BJ (cell line): ENCODE results near the gene NUDCD3. TPM values are rescaled to one million over a fixed set of nuclear protein-coding genes. Genes with fewer than 3 reads are reported as not detected.

Experiments used
- CTCF ChIA-PET: fragments of 350-600 bp; formaldehyde crosslinking; extraction: SDS; loops from one replicate; lab custom pipeline; 2021; ENCODE audit warnings: antibody characterized with exemption, inconsistent platforms; lab: Yijun Ruan, JAX
- POLR2A ChIA-PET: fragments of 300-600 bp; sonication (Branson Sonifier 250); formaldehyde crosslinking; extraction: SDS; loops from one replicate; lab custom pipeline; 2021; ENCODE audit warnings: antibody characterized with exemption; lab: Charles Lee
- DNase-seq: peaks from one replicate; pipeline ENCODE4 v3.0.0-alpha.2; 2011; ENCODE audit warnings: low read depth
- H3K27me3 ChIP-seq: 2 replicates; pipeline ENCODE4 v1.6.0; 2011; ENCODE audit warnings: low read length; ENCODE audit not compliant: control insufficient read depth, insufficient read depth
- H3K36me3 ChIP-seq: 2 replicates; pipeline ENCODE4 v1.5.1; 2011; ENCODE audit warnings: low read length; ENCODE audit not compliant: control insufficient read depth, insufficient read depth
- H3K4me3 ChIP-seq: 2 replicates; pipeline ENCODE4 v1.5.1; 2011; ENCODE audit warnings: low read depth, mild to moderate bottlenecking, control low read depth, low read length
- CTCF ChIP-seq: IDR thresholded peaks from 2 replicates; pipeline ENCODE4 v1.5.1; 2011; ENCODE audit warnings: low read depth, mild to moderate bottlenecking, control low read depth, inconsistent platforms, low read length, moderate library complexity; ENCODE audit not compliant: insufficient read depth
- polyA plus RNA-seq: library from polyadenylated mRNA; depleted of rRNA; stranded (reverse); fragments of >200 nt; gene quantifications from 2 replicates; pipeline ENCODE4 v1.2.3, GENCODE V29; 2011

Gene NUDCD3
- polyA plus RNA-seq, 1 experiment = 82.8 TPM

DNA sequence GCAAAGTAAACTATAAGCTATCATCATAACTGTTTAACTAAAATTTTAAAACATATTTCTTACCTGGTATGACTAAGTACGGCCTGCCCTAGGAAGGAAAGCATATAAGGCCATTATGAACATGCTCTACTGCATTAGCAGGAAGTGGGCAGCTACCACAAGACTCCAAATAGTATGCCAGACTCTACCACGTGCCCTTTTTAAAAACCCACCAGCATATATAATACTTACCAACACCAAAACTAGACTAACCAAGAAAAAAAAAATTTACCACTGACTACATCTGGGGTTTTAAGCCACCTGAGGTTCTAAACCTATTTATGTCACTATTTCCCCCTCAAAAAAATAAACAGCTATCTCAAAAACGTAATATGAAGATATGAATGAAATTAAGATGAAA is 30.1 kb downstream of the NUDCD3 start:
- POLR2A ChIA-PET = no interaction called here
- no peak for DNase-seq
- Histone ChIP-seq H3K36me3 (no peaks in the 10 kb centered on the region), H3K4me3 (no peak overlapping the region), H3K27me3 (no peaks in the 10 kb centered on the region)
- TF ChIP-seq CTCF = no peak
- CTCF ChIA-PET = interaction anchor here (3.8 kb wide), 1 partner anchor 219 kb away, joined by 16 read pairs; no protein-coding TSS in a partner anchor

- POLR2A ChIA-PET = no interaction called here
- CTCF ChIA-PET = no interaction called here
- DNase-seq = no peak
Observed at GRCh38 chr7:44455155-44455554, 35.3 kb downstream of the NUDCD3 start.

DNA sequence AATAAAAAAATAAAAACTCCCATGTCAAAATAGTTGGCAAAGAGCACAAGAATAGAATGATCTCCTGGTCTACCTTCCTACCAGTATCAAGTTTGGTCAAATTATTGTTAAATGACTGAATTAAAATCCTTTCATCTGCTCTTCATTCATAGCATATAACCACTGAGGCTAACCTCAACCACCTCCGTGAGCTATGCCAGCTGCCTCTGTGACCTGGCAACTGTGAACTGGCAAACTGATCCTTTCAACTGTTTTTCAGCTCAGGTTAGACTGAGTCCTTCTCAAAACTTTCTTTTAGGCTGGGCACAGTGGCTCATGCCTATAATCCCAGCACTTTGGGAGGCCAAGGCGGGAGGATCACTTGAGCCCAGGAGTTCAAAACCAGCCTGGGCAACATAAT is 36.1 kb downstream of the NUDCD3 start:
- H3K36me3 ChIP-seq = peaks cover 3% of the 10 kb centered on the region; the same call in 1 of the 2 replicates
- H3K4me3 ChIP-seq = no peak overlapping the region
- no peaks in the 10 kb centered on the region for H3K27me3 ChIP-seq
- no peak for TF ChIP-seq CTCF
- ChIA-PET CTCF (interaction anchor here (0.6 to 1.2 kb wide), 2 partner anchors 8 to 280 kb away, joined by 3 to 5 read pairs; no protein-coding TSS in a partner anchor), POLR2A (no interaction called here)
- no peak for DNase-seq

More at GRCh38 chr7:44455155-44455554, 35.3 kb downstream of the NUDCD3 start:
- Histone ChIP-seq H3K27me3 (no peaks in the 10 kb centered on the region), H3K36me3 (peaks cover 3% of the 10 kb centered on the region; the same call in 1 of the 2 replicates), H3K4me3 (no peak overlapping the region)
- no peak for TF ChIP-seq CTCF

DNA sequence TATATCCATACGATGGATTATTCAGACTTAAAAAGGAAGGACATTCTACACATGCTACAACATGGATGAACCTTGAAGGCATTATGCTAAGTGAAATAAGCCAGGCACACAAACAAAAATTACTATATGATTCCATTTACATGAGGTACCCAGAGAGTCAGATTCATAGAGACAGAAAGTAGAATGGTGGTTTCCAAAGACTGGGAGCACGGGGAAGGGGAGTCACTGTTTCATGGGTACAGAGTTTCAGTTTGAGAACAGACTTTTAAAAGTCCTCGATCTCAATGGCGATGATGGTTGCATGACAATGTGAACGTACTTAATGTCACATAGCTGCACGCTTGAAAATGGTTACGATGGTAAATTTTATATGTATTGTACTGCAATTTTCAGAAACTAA is 39.3 kb downstream of the NUDCD3 start:
- ChIA-PET POLR2A (no interaction called here), CTCF (interaction anchor here (0.6 kb wide), 1 partner anchor 20 kb away, joined by 3 read pairs; no protein-coding TSS in a partner anchor)
- Histone ChIP-seq H3K4me3 (no peak overlapping the region), H3K27me3 (no peaks in the 10 kb centered on the region), H3K36me3 (peaks cover 3% of the 10 kb centered on the region; the same call in 1 of the 2 replicates)
- TF ChIP-seq CTCF = no peak
- DNase-seq = no peak

- CTCF ChIA-PET = interaction anchor here (0.6 to 2.0 kb wide), 2 partner anchors 14 to 16 kb away, joined by 3 to 7 read pairs; no protein-coding TSS in a partner anchor
Observed at GRCh38 chr7:44449584-44449928, 40.9 kb downstream of the NUDCD3 start.

More at GRCh38 chr7:44449584-44449928, 40.9 kb downstream of the NUDCD3 start:
- Histone ChIP-seq H3K4me3 (no peak overlapping the region), H3K36me3 (peaks cover 3% of the 10 kb centered on the region; the same call in 1 of the 2 replicates), H3K27me3 (no peaks in the 10 kb centered on the region)
- POLR2A ChIA-PET = interaction anchor here (0.7 kb wide), 1 partner anchor 20 kb away, joined by 8 read pairs; no protein-coding TSS in a partner anchor
- TF ChIP-seq CTCF = no peak
- DNase-seq = peak; percentile 8
